Lower lobe of right lung (tissue), 2 donors: Measurements from ENCODE around the gene DCHS1. TPM values are rescaled to one million over a fixed set of nuclear protein-coding genes. Genes with fewer than 3 reads are reported as not detected.

Experiments
- ATAC-seq, 2 donors: fragments of 200-7000 bp; cut with Tn5 transposase; one replicate each; pipeline ENCODE4 v1.9.1; 2020 to 2022; ENCODE audit warnings: mild to moderate bottlenecking in 2 of 2, moderate library complexity in 2 of 2
- DNase-seq: peaks from one replicate; pipeline ENCODE4 v3.0.0-alpha.2; 2020
- H3K27ac ChIP-seq: fragments of 200-600 bp; one replicate; pipeline ENCODE4 v1.8.0; 2022
- H3K27me3 ChIP-seq: fragments of 200-600 bp; one replicate; pipeline ENCODE4 v1.8.0; 2022; ENCODE audit warnings: low read depth
- H3K36me3 ChIP-seq: fragments of 200-600 bp; one replicate; pipeline ENCODE4 v1.8.0; 2022; ENCODE audit warnings: mild to moderate bottlenecking
- H3K4me1 ChIP-seq: fragments of 200-600 bp; one replicate; pipeline ENCODE4 v1.8.0; 2022
- H3K4me3 ChIP-seq: fragments of 200-600 bp; one replicate; pipeline ENCODE4 v1.8.0; 2022; ENCODE audit warnings: mild to moderate bottlenecking
- H3K9me3 ChIP-seq: fragments of 200-600 bp; one replicate; pipeline ENCODE4 v1.8.0; 2022
- intact Hi-C: fragments of 100-400 bp; cut with DNase I; formaldehyde crosslinking; loops from one replicate; pipeline ENCODE4 v1.11.0; 2022
- total RNA-seq: library from RNA; stranded (reverse); fragmentation: NEBNext Ultra II Directional; extraction: Animal tissue kit (Norgen Biotek cat#: 25700); gene quantifications from one replicate; pipeline ENCODE4 v1.2.1, GENCODE V29; 2021
- TF ChIP-seq, protein P1 (sequence below): fragments of 200-600 bp; IDR thresholded peaks from one replicate; pipeline ENCODE4 v1.8.0; 2022; ENCODE audit warnings: antibody characterized with exemption, mild to moderate bottlenecking
- donor health status: DM: no; HTN: yes; CAD: no; lungs with severe emphysema.

Gene DCHS1
- total RNA-seq, 1 donor from 2014 or later = 23.2 TPM

DNA sequence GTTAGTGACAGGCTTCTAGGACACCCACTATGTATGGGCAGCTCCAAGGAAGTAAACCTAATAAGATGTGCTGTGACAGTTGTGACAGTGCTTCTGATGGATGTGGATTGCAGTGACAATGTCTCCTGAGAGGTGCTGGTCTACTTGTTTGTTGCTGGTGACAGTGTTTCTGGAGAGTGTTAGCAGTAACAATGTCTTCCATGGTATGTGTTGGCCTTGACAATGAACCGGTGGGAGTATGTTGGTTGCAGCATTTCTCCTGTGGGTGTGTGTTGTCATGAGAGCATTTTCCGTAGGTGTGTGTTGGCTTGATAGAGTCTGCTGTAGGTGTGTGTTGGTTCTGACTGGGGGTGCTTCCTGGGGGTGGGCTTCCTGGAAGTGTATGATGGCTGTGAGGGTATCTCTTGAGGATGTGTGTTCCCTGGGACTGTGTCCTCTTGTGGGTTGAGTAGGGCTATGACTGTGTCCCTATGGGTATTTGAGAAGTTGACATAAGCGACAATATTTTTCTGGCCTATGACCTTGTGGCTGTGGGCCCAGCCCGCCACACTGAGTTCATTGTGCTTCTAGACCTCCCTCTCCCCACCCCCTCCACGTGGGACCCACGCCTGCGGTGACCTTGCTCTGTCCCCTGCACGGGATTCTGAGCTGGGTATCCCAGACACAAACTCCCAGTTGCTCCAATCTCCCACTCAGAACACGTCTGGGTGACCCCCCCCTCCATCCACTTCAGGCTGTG is 1.2 kb downstream of the DCHS1 start:
- intact Hi-C loops = no loop called here
- peak in 1 of 2 donors; percentile 6 for ATAC-seq
- TF ChIP-seq, protein P1, sequence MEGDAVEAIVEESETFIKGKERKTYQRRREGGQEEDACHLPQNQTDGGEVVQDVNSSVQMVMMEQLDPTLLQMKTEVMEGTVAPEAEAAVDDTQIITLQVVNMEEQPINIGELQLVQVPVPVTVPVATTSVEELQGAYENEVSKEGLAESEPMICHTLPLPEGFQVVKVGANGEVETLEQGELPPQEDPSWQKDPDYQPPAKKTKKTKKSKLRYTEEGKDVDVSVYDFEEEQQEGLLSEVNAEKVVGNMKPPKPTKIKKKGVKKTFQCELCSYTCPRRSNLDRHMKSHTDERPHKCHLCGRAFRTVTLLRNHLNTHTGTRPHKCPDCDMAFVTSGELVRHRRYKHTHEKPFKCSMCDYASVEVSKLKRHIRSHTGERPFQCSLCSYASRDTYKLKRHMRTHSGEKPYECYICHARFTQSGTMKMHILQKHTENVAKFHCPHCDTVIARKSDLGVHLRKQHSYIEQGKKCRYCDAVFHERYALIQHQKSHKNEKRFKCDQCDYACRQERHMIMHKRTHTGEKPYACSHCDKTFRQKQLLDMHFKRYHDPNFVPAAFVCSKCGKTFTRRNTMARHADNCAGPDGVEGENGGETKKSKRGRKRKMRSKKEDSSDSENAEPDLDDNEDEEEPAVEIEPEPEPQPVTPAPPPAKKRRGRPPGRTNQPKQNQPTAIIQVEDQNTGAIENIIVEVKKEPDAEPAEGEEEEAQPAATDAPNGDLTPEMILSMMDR = no peak

DNA sequence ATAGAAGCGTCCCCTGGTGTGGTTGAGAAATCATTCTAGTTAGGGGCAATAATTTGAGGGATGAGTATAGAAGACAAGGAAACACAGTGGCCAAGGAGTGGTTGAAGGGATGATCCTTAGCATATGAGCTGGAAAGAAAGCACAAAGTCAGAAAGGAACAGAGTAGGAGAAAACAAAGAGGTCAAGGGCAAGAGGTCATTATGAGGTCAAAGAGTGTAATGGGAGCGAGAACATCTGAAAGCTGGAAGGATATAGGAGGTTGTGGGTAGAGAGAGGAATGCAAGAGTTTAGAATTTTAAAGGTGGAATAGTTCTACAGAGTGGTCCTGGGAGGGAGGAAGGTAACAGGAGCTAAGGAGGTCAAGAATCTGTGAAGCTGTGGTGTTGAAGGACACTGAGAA is 2.0 kb downstream of the DCHS1 start:
- ATAC-seq = no peak
- Histone ChIP-seq H3K27ac (no peak overlapping the region), H3K4me1 (peaks cover 15% of the 10 kb centered on the region), H3K36me3 (no peaks in the 10 kb centered on the region), H3K27me3 (no peaks in the 10 kb centered on the region), H3K9me3 (no peaks in the 10 kb centered on the region), H3K4me3 (no peak overlapping the region)
- TF ChIP-seq, protein P1 = no peak
- intact Hi-C loops = no loop called here
- no peak for DNase-seq

More for the DNA sequence above, 1.2 kb downstream of the DCHS1 start:
- H3K9me3 ChIP-seq = no peaks in the 10 kb centered on the region
- H3K4me1 ChIP-seq = peaks cover 12% of the 10 kb centered on the region
- peak overlapping the region; percentile 60 for H3K27ac ChIP-seq
- no peak for DNase-seq
- H3K4me3 ChIP-seq = peak overlapping the region; percentile 50
- no peaks in the 10 kb centered on the region for H3K36me3 ChIP-seq
- H3K27me3 ChIP-seq = no peaks in the 10 kb centered on the region

DNA sequence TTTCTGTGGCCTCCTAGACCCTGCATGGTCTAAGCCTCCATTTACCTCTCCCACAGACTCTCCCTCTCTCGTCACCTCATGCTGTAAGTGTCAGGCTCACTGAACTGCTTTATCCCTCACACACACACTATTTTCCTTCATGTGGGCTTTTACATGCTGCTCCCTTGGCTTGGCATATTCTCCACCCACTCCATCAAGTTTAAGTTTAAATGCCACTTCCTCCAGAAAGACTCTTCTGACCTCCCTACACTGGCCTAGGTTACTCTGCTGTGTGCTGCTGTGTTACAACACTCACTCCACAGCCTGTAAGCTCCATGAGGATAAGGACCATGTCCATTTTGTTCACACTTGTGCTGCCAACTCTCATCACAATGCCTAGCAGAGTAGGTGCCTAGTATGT is 2.5 kb downstream of the DCHS1 start:
- Histone ChIP-seq H3K27me3 (no peaks in the 10 kb centered on the region), H3K27ac (no peak overlapping the region), H3K9me3 (no peaks in the 10 kb centered on the region), H3K4me1 (peaks cover 21% of the 10 kb centered on the region), H3K36me3 (no peaks in the 10 kb centered on the region), H3K4me3 (no peak overlapping the region)
- no peak for ATAC-seq
- intact Hi-C loops = no loop called here
- DNase-seq = no peak
- TF ChIP-seq, protein P1 = no peak

DNA sequence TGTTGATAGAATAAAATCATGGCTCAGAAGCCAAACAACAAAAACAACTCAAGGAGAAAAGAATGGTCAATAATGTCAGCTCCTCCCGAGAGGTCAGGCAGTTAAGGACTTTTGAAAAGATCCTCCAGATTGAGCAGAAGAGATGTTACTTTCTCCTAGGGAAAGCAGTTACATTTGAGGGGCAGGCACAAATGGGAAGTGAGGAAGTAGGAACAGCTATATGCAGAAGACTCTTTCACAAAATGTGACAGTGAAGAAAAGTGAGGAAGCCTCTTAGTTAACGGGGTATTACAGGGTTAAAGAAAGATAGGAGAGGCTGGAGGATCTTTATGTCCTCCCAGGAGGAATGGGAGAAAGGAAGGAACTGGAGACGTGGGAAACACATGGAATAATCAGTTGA is 3.4 kb downstream of the DCHS1 start:
- Histone ChIP-seq H3K27me3 (no peaks in the 10 kb centered on the region), H3K4me1 (peaks cover 30% of the 10 kb centered on the region), H3K27ac (no peak overlapping the region), H3K4me3 (no peak overlapping the region), H3K9me3 (no peaks in the 10 kb centered on the region), H3K36me3 (no peaks in the 10 kb centered on the region)
- intact Hi-C loops = no loop called here
- DNase-seq (no peak), ATAC-seq (no peak)
- TF ChIP-seq, protein P1 = no peak

DNA sequence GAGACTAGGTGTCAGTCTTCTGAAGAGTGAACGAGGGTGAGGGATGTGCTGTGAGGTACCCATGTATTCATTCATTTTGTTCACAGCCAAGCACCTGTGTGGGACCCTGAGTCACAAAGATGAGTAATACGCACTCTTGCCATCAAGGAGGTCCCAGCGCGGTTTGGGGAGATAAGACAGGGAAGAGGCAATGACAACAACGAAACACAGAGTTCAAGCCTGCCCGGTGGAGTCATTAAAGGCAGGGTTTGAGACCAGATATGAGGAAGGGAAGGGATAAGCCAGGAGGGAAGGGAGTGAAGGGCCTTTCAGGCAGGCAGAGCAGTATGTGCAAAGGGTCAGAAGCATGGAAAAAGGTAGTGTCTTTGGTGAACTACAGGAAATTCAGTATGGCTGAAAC is 4.6 kb downstream of the DCHS1 start:
- no peak for ATAC-seq
- no peak for DNase-seq
- peaks cover 42% of the 10 kb centered on the region for H3K4me1 ChIP-seq
- H3K27ac ChIP-seq = no peak overlapping the region
- TF ChIP-seq, protein P1 = no peak
- no peaks in the 10 kb centered on the region for H3K9me3 ChIP-seq
- H3K36me3 ChIP-seq = no peaks in the 10 kb centered on the region
- H3K27me3 ChIP-seq = no peaks in the 10 kb centered on the region
- intact Hi-C loops = no loop called here
- no peak overlapping the region for H3K4me3 ChIP-seq
